Ovary (tissue), 9 donors: ENCODE measurements around the gene DTX1. TPM values are rescaled to one million over a fixed set of nuclear protein-coding genes. Genes with fewer than 3 reads are reported as not detected.

Source experiments
- DNase-seq, 5 donors: peaks; one replicate each; pipeline ENCODE4 v3.0.0-alpha.2; 2019 to 2020
- H3K27ac ChIP-seq, 2 donors: fragments of 200-600 bp; one replicate each; pipeline versions ENCODE4 v1.5.1 to v1.8.0; 2019 to 2022
- H3K27me3 ChIP-seq: fragments of 200-600 bp; one replicate; pipeline ENCODE4 v1.8.0; 2022
- H3K36me3 ChIP-seq: fragments of 200-600 bp; sonication (generic); one replicate; pipeline ENCODE4 v1.5.1; 2019
- H3K4me1 ChIP-seq: one replicate; pipeline ENCODE4 v1.8.1; 2013; ENCODE audit warnings: mild to moderate bottlenecking, moderate library complexity; ENCODE audit not compliant: insufficient read depth
- H3K4me3 ChIP-seq: fragments of 200-600 bp; sonication (generic); one replicate; pipeline ENCODE4 v1.5.1; 2017
- H3K9me3 ChIP-seq, 2 donors: fragments of 200-600 bp in 1 of 2; sonication (generic) in 1 of 2; one replicate each; pipeline versions ENCODE4 v1.5.1 to v1.8.1; 2013 to 2019; ENCODE audit warnings: mild to moderate bottlenecking in 1 of 2, moderate library complexity in 1 of 2
- CTCF ChIP-seq, 3 donors: fragments of 450-650 bp in 2 of 3; fragments of 200-600 bp in 1 of 3; IDR thresholded peaks; one replicate each; pipeline versions ENCODE4 v1.5.1 to v1.8.0; 2016 to 2022; ENCODE audit warnings: antibody characterized with exemption in 3 of 3, mild to moderate bottlenecking in 1 of 3
- EP300 ChIP-seq: sonication (generic); formaldehyde crosslinking; IDR thresholded peaks from one replicate; pipeline ENCODE4 v1.6.1; 2017; ENCODE audit warnings: antibody characterized with exemption
- POLR2A ChIP-seq: fragments of 450-650 bp; IDR thresholded peaks from one replicate; pipeline ENCODE4 v1.6.1; 2017; ENCODE audit warnings: antibody characterized with exemption, mild to moderate bottlenecking, moderate library complexity
- WGBS, 3 donors: extraction: QIAGEN DNeasy Blood & Tissue Kit in 1 of 3; methylation state at CpG; one replicate each; pipeline versions ENCODE4 v1.1.5 to v1.1.7; 2013 to 2017; 5-methylcytosine and 5-hydroxymethylcytosine counted together
- intact Hi-C, 4 donors: fragments of 100-400 bp; cut with DNase I; formaldehyde crosslinking; loops; one replicate each; pipeline versions ENCODE4 v1.11.0 to v1.15.1; 2022 to 2023
- polyA plus RNA-seq, 2 donors: library from polyadenylated mRNA; stranded (reverse); fragments of 200-250 nt in 1 of 2; fragments of 350-450 nt in 1 of 2; fragmentation: Illumina TruSeq in 1 of 2; extraction: RNeasy Lipid Tissue Mini Kit (QIAGEN cat#74804) in 1 of 2; gene quantifications; one replicate each; pipeline ENCODE4 v1.2.3, GENCODE V29; 2013 to 2014
- total RNA-seq, 7 donors: library from RNA; depleted of rRNA in 2 of 7; stranded (reverse); fragments of >200 nt in 2 of 7; fragmentation: NEBNext Ultra II Directional in 3 of 7; extraction: Animal tissue kit (Norgen Biotek cat#: 25700) in 3 of 7; gene quantifications; one replicate each; pipeline versions ENCODE4 v1.1.0 to v1.2.4, GENCODE V29; 2016 to 2023
- donor health status: DM: no; HTN: no; CAD: no; lungs with moderate emphysema.
- donor health status: DM: no; HTN: no; CAD: no.
- donor health status: Bipolar disorder and iron deficiency.
- donor health status: DM: yes; HTN: yes; CAD: no.
- donor health status: DM: no; HTN: no; CAD: no.
- donor health status: DM: yes; HTN: yes; CAD: no.

Gene DTX1
- total and polyA plus RNA-seq, 9 donors = 0.56 to 5.5 (median 1.6) TPM

GRCh38 chr12:113091506-113091905, 35.0 kb downstream of the DTX1 start:
- no peak overlapping the region for H3K4me3 ChIP-seq
- no peaks in the 10 kb centered on the region for H3K27me3 ChIP-seq
- H3K27ac ChIP-seq = no peak overlapping the region
- no peaks in the 10 kb centered on the region for H3K9me3 ChIP-seq
- no peaks in the 10 kb centered on the region for H3K4me1 ChIP-seq
- intact Hi-C loops = no loop called here
- DNase-seq = no peak
- TF ChIP-seq CTCF (IDR thresholded peaks at IDR 0.05) (no peak), EP300 (no peak), POLR2A (no peak)
- H3K36me3 ChIP-seq = no peaks in the 10 kb centered on the region
- WGBS, 3 donors = 47 to 51% (median 50%) methylated on average over 3 of the region's 3 CpGs

GRCh38 chr12:113092607-113093408, 36.3 kb downstream of the DTX1 start:
- Histone ChIP-seq H3K36me3 (no peaks in the 10 kb centered on the region), H3K27ac (no peak overlapping the region), H3K4me1 (no peaks in the 10 kb centered on the region), H3K9me3 (no peaks in the 10 kb centered on the region), H3K27me3 (no peaks in the 10 kb centered on the region), H3K4me3 (no peak overlapping the region)
- TF ChIP-seq CTCF (IDR thresholded peaks at IDR 0.05) = no peak
- TF ChIP-seq POLR2A = no peak
- TF ChIP-seq EP300 = no peak
- 45 to 60% (median 57%) methylated on average over 30 to 31 of the region's 31 CpGs for WGBS, 3 donors
- no peak for DNase-seq
- intact Hi-C loops = no loop called here

- no peaks in the 10 kb centered on the region for H3K27me3 ChIP-seq
These were observed 37.0 kb downstream of the DTX1 start for GRCh38 chr12:113093409-113094101.

GRCh38 chr12:113094738-113095137, 38.2 kb downstream of the DTX1 start:
- no peak for DNase-seq
- Histone ChIP-seq H3K4me1 (peaks cover 1% of the 10 kb centered on the region), H3K9me3 (no peaks in the 10 kb centered on the region), H3K36me3 (no peaks in the 10 kb centered on the region), H3K4me3 (no peak overlapping the region), H3K27ac (no peak overlapping the region), H3K27me3 (no peaks in the 10 kb centered on the region)
- 89 to 99% (median 91%) methylated on average over 16 of the region's 16 CpGs for WGBS, 3 donors
- intact Hi-C loops = no loop called here
- TF ChIP-seq EP300 (no peak), CTCF (IDR thresholded peaks at IDR 0.05) (no peak), POLR2A (no peak)

More at GRCh38 chr12:113093409-113094101, 37.0 kb downstream of the DTX1 start:
- DNase-seq = no peak
- H3K9me3 ChIP-seq = no peaks in the 10 kb centered on the region
- no peaks in the 10 kb centered on the region for H3K36me3 ChIP-seq
- peaks cover 1% of the 10 kb centered on the region for H3K4me1 ChIP-seq
- no peak overlapping the region for H3K4me3 ChIP-seq
- TF ChIP-seq EP300 = no peak
- no peak for TF ChIP-seq CTCF (IDR thresholded peaks at IDR 0.05)
- no peak for TF ChIP-seq POLR2A
- no peak overlapping the region for H3K27ac ChIP-seq
- intact Hi-C loops = no loop called here
- 63 to 77% (median 77%) methylated on average over 31 to 32 of the region's 32 CpGs for WGBS, 3 donors
